ENCODE results near the gene IL17RE. TPM values are rescaled to one million over a fixed set of nuclear protein-coding genes. Genes with fewer than 3 reads are reported as not detected.

The IL17RE gene
- total and polyA plus RNA-seq, 9 of the 15 experiments (the other 6 are each of a cell fraction or from before 2014, with no cell fraction given) = 0.32 to 1.9 (median 0.51) TPM; not detected in 4

GRCh38 chr3:9903904-9904303, 1.3 kb downstream of the IL17RE start:
- H3K9me3 ChIP-seq (replicated peaks; ENCODE audit: control insufficient read depth, insufficient read depth, low read depth, low read length) = no peaks in the 10 kb centered on the region
- no peaks in the 10 kb centered on the region for H4K20me1 ChIP-seq (replicated peaks; ENCODE audit: control insufficient read depth, insufficient read depth, low read length)
- no peak overlapping the region for H3K27ac ChIP-seq (ENCODE audit: extremely low read depth, low read depth, low read length)
- no peak overlapping the region for H2AFZ ChIP-seq (ENCODE audit: low read depth, low read length)
- H3K4me1 ChIP-seq (replicated peaks in 1 of 2; ENCODE audit: control insufficient read depth in 2 of 2, insufficient read depth in 2 of 2, low read length in 2 of 2) = peaks cover 23 to 26% of the 10 kb centered on the region in 2 experiments
- H3K79me2 ChIP-seq (ENCODE audit: control insufficient read depth, insufficient read depth, low read length) = no peaks in the 10 kb centered on the region
- no peak for TF ChIP-seq PHF20 (IDR thresholded peaks at IDR 0.05; ENCODE audit: partially characterized antibody)
- TF ChIP-seq ZKSCAN1 (IDR thresholded peaks at IDR 0.05; ENCODE audit: low read depth, low read length) = no peak
- no peak for TF ChIP-seq ZNF184 (CRISPR knock-in tag; IDR thresholded peaks at IDR 0.05)
- TF ChIP-seq CBX2 (IDR thresholded peaks at IDR 0.05; ENCODE audit: insufficient read depth, low read length, poor library complexity, severe bottlenecking) = no peak
- TF ChIP-seq ZNF79 (CRISPR knock-in tag; IDR thresholded peaks at IDR 0.05; ENCODE audit: low read depth) = no peak
- no peaks in the 10 kb centered on the region for H3K36me3 ChIP-seq (ENCODE audit: control insufficient read depth, insufficient read depth, low read length)
- 80% methylated on average over 4 of the region's 4 CpGs for WGBS (ENCODE audit: insufficient coverage, low coverage, missing lambda C conversion rate)
- DNase-seq (ENCODE audit: extremely low read depth in 1 of 4, low spot score in 3 of 4) = no peak
- FAIRE-seq = no peak
- H3K4me2 ChIP-seq (ENCODE audit: insufficient read depth, low read length) = no peak overlapping the region
- H3K27me3 ChIP-seq (ENCODE audit: control insufficient read depth in 2 of 2, insufficient read depth in 2 of 2, low read length in 2 of 2) = no peaks in the 10 kb centered on the region
- intact Hi-C loops (cut with micrococcal nuclease) (no loop called here), in situ Hi-C loops (cut with MboI) (no loop called here)
- no peak for ATAC-seq
- no peaks in the 10 kb centered on the region for H3K9me1 ChIP-seq (ENCODE audit: control insufficient read depth, insufficient read depth, low read length)
- ChIA-PET CTCF (ENCODE audit: low intra/inter-chr PET ratio) (no interaction called here), POLR2A (interaction anchor here (0.7 to 5.8 kb wide), 4 partner anchors 9 to 14 kb away, joined by 3 to 29 read pairs (median 20); partner anchors contain the start of gene JAGN1)
- H3K9ac ChIP-seq (ENCODE audit: insufficient read depth in 1 of 2, low read depth in 2 of 2, low read length in 2 of 2) = no peak overlapping the region
- no peak overlapping the region for H3K4me3 ChIP-seq
- BruUV-seq (replicated peaks) = no TSS peak

GRCh38 chr3:9906480-9906879, 3.8 kb downstream of the IL17RE start:
- no peak for FAIRE-seq
- intact Hi-C loops (cut with micrococcal nuclease) (no loop called here), in situ Hi-C loops (cut with MboI) (no loop called here)
- no TSS peak for BruUV-seq (replicated peaks)
- H3K4me3 ChIP-seq = no peak overlapping the region
- WGBS (ENCODE audit: insufficient coverage, low coverage, missing lambda C conversion rate) = 60% methylated on average over 5 of the region's 5 CpGs
- H3K79me2 ChIP-seq (ENCODE audit: control insufficient read depth, insufficient read depth, low read length) = no peaks in the 10 kb centered on the region
- no peaks in the 10 kb centered on the region for H3K9me1 ChIP-seq (ENCODE audit: control insufficient read depth, insufficient read depth, low read length)
- H3K27me3 ChIP-seq (ENCODE audit: control insufficient read depth in 2 of 2, insufficient read depth in 2 of 2, low read length in 2 of 2) = no peaks in the 10 kb centered on the region
- no peak overlapping the region for H3K9ac ChIP-seq (ENCODE audit: insufficient read depth in 1 of 2, low read depth in 2 of 2, low read length in 2 of 2)
- no peaks in the 10 kb centered on the region for H4K20me1 ChIP-seq (replicated peaks; ENCODE audit: control insufficient read depth, insufficient read depth, low read length)
- H3K36me3 ChIP-seq (ENCODE audit: control insufficient read depth, insufficient read depth, low read length) = no peaks in the 10 kb centered on the region
- H2AFZ ChIP-seq (ENCODE audit: low read depth, low read length) = no peak overlapping the region
- no peak for ATAC-seq
- no peak overlapping the region for H3K4me2 ChIP-seq (ENCODE audit: insufficient read depth, low read length)
- H3K27ac ChIP-seq (ENCODE audit: extremely low read depth, low read depth, low read length) = no peak overlapping the region
- POLR2A ChIA-PET = interaction anchor here (0.8 to 5.8 kb wide), 5 partner anchors 9 to 512 kb away, joined by 3 to 29 read pairs (median 4); partner anchors contain the start of gene JAGN1
- CTCF ChIA-PET (ENCODE audit: low intra/inter-chr PET ratio) = no interaction called here
- peaks cover 18 to 20% of the 10 kb centered on the region in 2 experiments for H3K4me1 ChIP-seq (replicated peaks in 1 of 2; ENCODE audit: control insufficient read depth in 2 of 2, insufficient read depth in 2 of 2, low read length in 2 of 2)
- no peak for DNase-seq (ENCODE audit: extremely low read depth in 1 of 4, low spot score in 3 of 4)
- no peaks in the 10 kb centered on the region for H3K9me3 ChIP-seq (replicated peaks; ENCODE audit: control insufficient read depth, insufficient read depth, low read depth, low read length)
- no peak for TF ChIP-seq ZNF217 (CRISPR knock-in tag; IDR thresholded peaks at IDR 0.05)
- TF ChIP-seq YBX1 (IDR thresholded peaks at IDR 0.05) = no peak
- TF ChIP-seq U2AF2 (optimal IDR thresholded peaks at IDR 0.05; ENCODE audit: low read depth, low read length) = no peak
- TF ChIP-seq ETV6 (IDR thresholded peaks at IDR 0.05; ENCODE audit: borderline replicate concordance in 1 of 2, low read depth in 2 of 2, low read length in 1 of 2) = no peak
- no peak for TF ChIP-seq ETV6 (CRISPR knock-in tag; IDR thresholded peaks at IDR 0.05; ENCODE audit: borderline replicate concordance)
- TF ChIP-seq ZBTB11 (CRISPR knock-in tag; IDR thresholded peaks at IDR 0.05) = no peak
- no peak for TF ChIP-seq ZNF655 (CRISPR knock-in tag; IDR thresholded peaks at IDR 0.05)

Measured in K562 (cell line).